Peyer's patch (tissue), 4 donors: ENCODE results near the gene SLU7.

ENCODE experiments used
- CTCF ChIP-seq, 6 experiments: fragments of 450-650 bp in 4 of 6; fragments of 200-600 bp in 2 of 6; sonication (generic) in 1 of 6; IDR thresholded peaks; one replicate each; pipeline ENCODE4 v1.5.1; 2017 to 2019; ENCODE audit warnings: antibody characterized with exemption in 6 of 6, mild to moderate bottlenecking in 3 of 6, moderate library complexity in 1 of 6
- POLR2A ChIP-seq, 2 donors: fragments of 450-650 bp; IDR thresholded peaks; one replicate each; pipeline ENCODE4 v1.5.1; 2017; ENCODE audit warnings: antibody characterized with exemption in 2 of 2, mild to moderate bottlenecking in 2 of 2, moderate library complexity in 2 of 2

- TF ChIP-seq CTCF (IDR thresholded peaks at IDR 0.05) (no peak), POLR2A (IDR thresholded peaks at IDR 0.05) (no peak)
These were observed 39.4 kb downstream of the SLU7 start for GRCh38 chr5:160379511-160379910.
